ENCODE data around the gene ADGRL3. TPM values are rescaled to one million over a fixed set of nuclear protein-coding genes. Genes with fewer than 3 reads are reported as not detected.

ADGRL3 gene
- total and polyA plus RNA-seq, 2 donors (not counting 1 experiment from before 2014, with no cell fraction given) = not detected

- no peak overlapping the region for H3K4me3 Mint-ChIP-seq
- Histone ChIP-seq H3K4me2 (replicated peaks; ENCODE audit: low read depth, low read length, poor library complexity, severe bottlenecking) (no peak overlapping the region), H3K9me3 (ENCODE audit: control extremely low read depth in 1 of 3, control insufficient read depth in 2 of 3, insufficient read depth in 1 of 3, low read length in 2 of 3) (peaks cover 0 to 5% (median 0%) of the 10 kb centered on the region in 3 donors), H2AFZ (ENCODE audit: insufficient read depth, low read depth, low read length, poor library complexity, severe bottlenecking) (no peak overlapping the region), H3K4me3 (ENCODE audit: control extremely low read depth in 1 of 5, extremely low read depth in 1 of 5, insufficient read depth in 1 of 5, low read depth in 2 of 5, low read length in 4 of 5) (no peak overlapping the region), H4K20me1 (ENCODE audit: control insufficient read depth, insufficient read depth, low read length, poor library complexity, severe bottlenecking) (no peaks in the 10 kb centered on the region), H3K27ac (ENCODE audit: low read length in 2 of 2) (no peak overlapping the region), H3K27me3 (replicated peaks in 1 of 4; ENCODE audit: control extremely low read depth in 1 of 4, control insufficient read depth in 3 of 4, insufficient read depth in 4 of 4, low read length in 3 of 4) (no peaks in the 10 kb centered on the region), H3K79me2 (ENCODE audit: control insufficient read depth, insufficient read depth, low read length) (no peaks in the 10 kb centered on the region), H3K9ac (ENCODE audit: low read length) (no peak overlapping the region), H3K4me1 (ENCODE audit: control insufficient read depth in 2 of 2, insufficient read depth in 2 of 2, low read length in 2 of 2) (no peaks in the 10 kb centered on the region), H3K36me3 (replicated peaks in 1 of 2; ENCODE audit: control extremely low read depth in 1 of 2, control insufficient read depth in 1 of 2, extremely low read depth in 1 of 2, insufficient read depth in 2 of 2, low read length in 1 of 2) (no peaks in the 10 kb centered on the region)
- H3K27ac Mint-ChIP-seq = no peak overlapping the region
- no peaks in the 10 kb centered on the region for H3K27me3 Mint-ChIP-seq
- no peaks in the 10 kb centered on the region for H3K4me1 Mint-ChIP-seq
- TF ChIP-seq EZH2 (IDR thresholded peaks at IDR 0.05; ENCODE audit: borderline replicate concordance, insufficient read depth, low read depth, low read length, poor library complexity, severe bottlenecking) = no peak
- TF ChIP-seq, protein P1, sequence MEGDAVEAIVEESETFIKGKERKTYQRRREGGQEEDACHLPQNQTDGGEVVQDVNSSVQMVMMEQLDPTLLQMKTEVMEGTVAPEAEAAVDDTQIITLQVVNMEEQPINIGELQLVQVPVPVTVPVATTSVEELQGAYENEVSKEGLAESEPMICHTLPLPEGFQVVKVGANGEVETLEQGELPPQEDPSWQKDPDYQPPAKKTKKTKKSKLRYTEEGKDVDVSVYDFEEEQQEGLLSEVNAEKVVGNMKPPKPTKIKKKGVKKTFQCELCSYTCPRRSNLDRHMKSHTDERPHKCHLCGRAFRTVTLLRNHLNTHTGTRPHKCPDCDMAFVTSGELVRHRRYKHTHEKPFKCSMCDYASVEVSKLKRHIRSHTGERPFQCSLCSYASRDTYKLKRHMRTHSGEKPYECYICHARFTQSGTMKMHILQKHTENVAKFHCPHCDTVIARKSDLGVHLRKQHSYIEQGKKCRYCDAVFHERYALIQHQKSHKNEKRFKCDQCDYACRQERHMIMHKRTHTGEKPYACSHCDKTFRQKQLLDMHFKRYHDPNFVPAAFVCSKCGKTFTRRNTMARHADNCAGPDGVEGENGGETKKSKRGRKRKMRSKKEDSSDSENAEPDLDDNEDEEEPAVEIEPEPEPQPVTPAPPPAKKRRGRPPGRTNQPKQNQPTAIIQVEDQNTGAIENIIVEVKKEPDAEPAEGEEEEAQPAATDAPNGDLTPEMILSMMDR (IDR thresholded peaks at IDR 0.05) = no peak
- CTCF ChIA-PET = no interaction called here
- H3K9me3 Mint-ChIP-seq (ENCODE audit: insufficient read depth) = peaks cover 6% of the 10 kb centered on the region
- no peak for DNase-seq
- no CpG with 5 or more reads among the region's 2 CpGs for WGBS (ENCODE audit: insufficient coverage)
- intact Hi-C loops (cut with micrococcal nuclease) = no loop called here
- POLR2A ChIA-PET = no interaction called here
- ATAC-seq (ENCODE audit: low read depth) = no peak
Measured at GRCh38 chr4:61549336-61549735, 349.2 kb downstream of the ADGRL3 start.

GRCh38 chr4:61553557-61554125 lies 353.5 kb downstream of the ADGRL3 start:
- no peaks in the 10 kb centered on the region for H3K27me3 Mint-ChIP-seq

More at GRCh38 chr4:61553557-61554125, 353.5 kb downstream of the ADGRL3 start:
- ATAC-seq (ENCODE audit: low read depth) (no peak), DNase-seq (no peak)
- intact Hi-C loops (cut with micrococcal nuclease) = no loop called here
- POLR2A ChIA-PET = no interaction called here
- Histone ChIP-seq H3K79me2 (ENCODE audit: control insufficient read depth, insufficient read depth, low read length) (no peaks in the 10 kb centered on the region), H3K27me3 (replicated peaks in 1 of 4; ENCODE audit: control extremely low read depth in 1 of 4, control insufficient read depth in 3 of 4, insufficient read depth in 4 of 4, low read length in 3 of 4) (no peaks in the 10 kb centered on the region), H3K9me3 (ENCODE audit: control extremely low read depth in 1 of 3, control insufficient read depth in 2 of 3, insufficient read depth in 1 of 3, low read length in 2 of 3) (no peaks in the 10 kb centered on the region), H3K4me1 (ENCODE audit: control insufficient read depth in 2 of 2, insufficient read depth in 2 of 2, low read length in 2 of 2) (no peaks in the 10 kb centered on the region), H3K36me3 (replicated peaks in 1 of 2; ENCODE audit: control extremely low read depth in 1 of 2, control insufficient read depth in 1 of 2, extremely low read depth in 1 of 2, insufficient read depth in 2 of 2, low read length in 1 of 2) (no peaks in the 10 kb centered on the region), H2AFZ (ENCODE audit: insufficient read depth, low read depth, low read length, poor library complexity, severe bottlenecking) (no peak overlapping the region), H3K4me3 (ENCODE audit: control extremely low read depth in 1 of 5, extremely low read depth in 1 of 5, insufficient read depth in 1 of 5, low read depth in 2 of 5, low read length in 4 of 5) (no peak overlapping the region), H3K9ac (ENCODE audit: low read length) (no peak overlapping the region), H4K20me1 (ENCODE audit: control insufficient read depth, insufficient read depth, low read length, poor library complexity, severe bottlenecking) (no peaks in the 10 kb centered on the region), H3K27ac (ENCODE audit: low read length in 2 of 2) (no peak overlapping the region), H3K4me2 (replicated peaks; ENCODE audit: low read depth, low read length, poor library complexity, severe bottlenecking) (no peak overlapping the region)
- no CpG with 5 or more reads among the region's 1 CpG for WGBS (ENCODE audit: insufficient coverage)
- H3K4me3 Mint-ChIP-seq = no peak overlapping the region
- no peak overlapping the region for H3K27ac Mint-ChIP-seq
- no peaks in the 10 kb centered on the region for H3K4me1 Mint-ChIP-seq
- peaks cover under 1% of the 10 kb centered on the region for H3K9me3 Mint-ChIP-seq (ENCODE audit: insufficient read depth)
- CTCF ChIA-PET = no interaction called here
- no peak for TF ChIP-seq EZH2 (IDR thresholded peaks at IDR 0.05; ENCODE audit: borderline replicate concordance, insufficient read depth, low read depth, low read length, poor library complexity, severe bottlenecking)
- TF ChIP-seq, protein P1 (IDR thresholded peaks at IDR 0.05) = no peak

Measured in B cell (primary cell).